ENCODE measurements around the gene APLF. TPM values are rescaled to one million over a fixed set of nuclear protein-coding genes. Genes with fewer than 3 reads are reported as not detected.

The APLF gene
- 8.9 TPM for total RNA-seq

GRCh38 chr2:68467077-68467960 lies at the start of gene APLF, which contains the start of gene FBXO48:
Gene APLF (plus strand): TSS chr2:68467585. CDS start chr2:68467732, 147 bp downstream.
Gene FBXO48 (minus strand): TSS chr2:68467294. CDS start chr2:68465145, 2,149 bp downstream.

Other genes with a start within 250 kb of the APLF start
- 83.9 TPM for gene PPP3R1, start 215.1 kb upstream of the APLF start, total RNA-seq
- 38.9 TPM for gene CNRIP1, start 147.6 kb upstream of the APLF start, total RNA-seq
- gene PLEK, start 102.3 kb upstream of the APLF start, total RNA-seq = 7.2 TPM
- gene FBXO48, start 291 bp upstream of the APLF start, total RNA-seq = 1.7 TPM
- 3.1 TPM for gene PROKR1, start 176.0 kb downstream of the APLF start, total RNA-seq

Measured in camera-type eye (tissue), 1 donor.